ENCODE data around the gene THSD4.

Gene THSD4

DNA sequence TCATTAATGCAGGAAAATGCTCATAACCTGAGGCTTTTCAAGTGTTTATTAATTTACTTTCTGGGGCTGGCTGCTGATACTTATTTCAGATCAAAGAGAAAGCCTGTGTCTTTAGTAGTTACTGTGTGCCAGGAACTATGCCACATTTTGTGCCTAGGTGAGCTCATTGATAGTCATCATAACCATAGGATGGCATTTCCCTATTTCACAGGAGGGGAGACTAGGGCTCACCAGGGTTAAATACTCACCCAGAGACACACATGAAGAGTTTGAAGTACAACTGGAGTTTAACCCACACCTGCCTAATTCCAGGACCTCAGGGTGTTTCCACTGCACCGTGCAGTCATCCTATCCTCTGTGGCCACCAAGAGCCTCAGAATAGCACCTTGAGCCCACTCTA, 430.7 kb downstream of the THSD4 start:
- no peak for TF ChIP-seq CTCF (conservative IDR thresholded peaks at IDR 0.05; ENCODE audit: control insufficient read depth, insufficient read depth, low read depth, low read length)
- H3K4me3 ChIP-seq (ENCODE audit: control insufficient read depth, low read depth, low read length) = no peak overlapping the region
- DNase-seq (ENCODE audit: low read depth) = no peak

- DNase-seq (ENCODE audit: low read depth) = no peak
- no peak overlapping the region for H3K4me3 ChIP-seq (ENCODE audit: control insufficient read depth, low read depth, low read length)
- no peak for TF ChIP-seq CTCF (conservative IDR thresholded peaks at IDR 0.05; ENCODE audit: control insufficient read depth, insufficient read depth, low read depth, low read length)
Measured at GRCh38 chr15:71547011-71547410, 431.7 kb downstream of the THSD4 start.

DNA sequence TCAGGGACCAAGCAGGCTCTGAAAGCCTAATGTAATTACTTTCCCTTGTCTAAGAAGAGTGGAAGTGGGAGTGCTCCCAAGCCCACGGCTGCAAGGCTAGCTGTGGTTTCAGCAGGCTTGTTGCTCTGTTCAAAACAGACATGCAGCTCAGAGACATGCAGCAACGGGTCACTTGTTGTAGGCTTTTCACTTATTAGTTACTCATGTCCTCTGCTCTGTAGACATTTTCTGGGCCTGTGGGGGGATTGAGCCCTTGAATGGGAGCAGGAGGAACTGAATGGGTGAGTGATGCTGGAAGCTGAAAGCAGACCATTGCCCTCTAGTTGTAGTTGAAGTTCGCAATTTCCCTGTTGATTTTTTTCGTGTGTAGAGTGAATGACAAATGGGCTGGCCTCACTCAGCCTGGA, 433.1 kb downstream of the THSD4 start:
- DNase-seq (ENCODE audit: low read depth) = no peak
- TF ChIP-seq CTCF (conservative IDR thresholded peaks at IDR 0.05; ENCODE audit: control insufficient read depth, insufficient read depth, low read depth, low read length) = no peak
- no peak overlapping the region for H3K4me3 ChIP-seq (ENCODE audit: control insufficient read depth, low read depth, low read length)

GRCh38 chr15:71549091-71549490, 433.8 kb downstream of the THSD4 start:
- DNase-seq (ENCODE audit: low read depth) = no peak
- no peak overlapping the region for H3K4me3 ChIP-seq (ENCODE audit: control insufficient read depth, low read depth, low read length)
- no peak for TF ChIP-seq CTCF (conservative IDR thresholded peaks at IDR 0.05; ENCODE audit: control insufficient read depth, insufficient read depth, low read depth, low read length)

- no peak for TF ChIP-seq CTCF (conservative IDR thresholded peaks at IDR 0.05; ENCODE audit: control insufficient read depth, insufficient read depth, low read depth, low read length)
- DNase-seq (ENCODE audit: low read depth) = no peak
- no peak overlapping the region for H3K4me3 ChIP-seq (ENCODE audit: control insufficient read depth, low read depth, low read length)
Measured at GRCh38 chr15:71549697-71550096, 434.4 kb downstream of the THSD4 start.

GRCh38 chr15:71551566-71551965, 436.3 kb downstream of the THSD4 start:
- TF ChIP-seq CTCF (conservative IDR thresholded peaks at IDR 0.05; ENCODE audit: control insufficient read depth, insufficient read depth, low read depth, low read length) = no peak
- DNase-seq (ENCODE audit: low read depth) = no peak

GRCh38 chr15:71559098-71559497, 443.8 kb downstream of the THSD4 start:
- no peak for TF ChIP-seq CTCF (conservative IDR thresholded peaks at IDR 0.05; ENCODE audit: control insufficient read depth, insufficient read depth, low read depth, low read length)
- peak; percentile 66 for DNase-seq (ENCODE audit: low read depth)
- no peak overlapping the region for H3K4me3 ChIP-seq (ENCODE audit: control insufficient read depth, low read depth, low read length)

More at GRCh38 chr15:71551566-71551965, 436.3 kb downstream of the THSD4 start:
- H3K4me3 ChIP-seq (ENCODE audit: control insufficient read depth, low read depth, low read length) = no peak overlapping the region
